ENCODE measurements around the gene SLC30A3. TPM values are rescaled to one million over a fixed set of nuclear protein-coding genes. Genes with fewer than 3 reads are reported as not detected.
A peak's percentile ranks its signal among the peaks of the same experiment; 100 is the strongest.

The SLC30A3 gene
- total and polyA plus RNA-seq, 2 of the 13 experiments (the other 11 are each of a cell fraction or from before 2014, with no cell fraction given), result 0.38 to 0.79 TPM

DNA sequence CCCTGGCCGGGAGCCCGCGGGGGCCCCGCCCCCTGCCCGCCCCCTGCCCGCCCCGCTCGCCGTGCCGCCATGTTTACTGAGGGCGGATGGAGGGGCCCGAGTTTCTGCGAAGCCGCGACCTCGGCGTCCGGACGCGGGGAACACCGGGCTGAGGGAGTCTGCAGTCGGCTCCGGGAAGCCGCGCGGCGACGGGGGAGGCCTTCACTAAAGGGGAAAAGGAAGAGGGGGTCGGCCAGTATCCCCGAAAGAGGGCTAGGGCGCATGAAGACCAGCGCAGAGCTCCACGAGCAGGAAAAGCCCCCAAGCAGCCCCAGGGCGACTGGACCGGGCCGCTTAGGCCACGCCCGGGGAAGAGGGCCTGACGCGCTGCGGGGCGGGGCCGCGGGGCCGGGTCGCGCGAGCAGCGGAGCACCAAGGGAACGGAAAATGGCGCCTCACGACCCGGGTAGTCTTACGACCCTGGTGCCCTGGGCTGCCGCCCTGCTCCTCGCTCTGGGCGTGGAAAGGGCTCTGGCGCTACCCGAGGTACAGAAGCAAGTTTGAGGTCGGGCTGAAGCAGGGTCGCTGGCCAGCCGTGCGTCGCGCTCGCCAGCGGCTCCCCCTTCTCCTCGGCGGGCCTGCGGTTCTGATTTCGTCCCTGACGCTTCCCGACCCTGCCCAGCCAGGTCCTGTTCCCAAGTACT, 50.8 kb downstream of the SLC30A3 start, which contains the start of the genes ATRAID and SLC5A6 (continued):
- TF ChIP-seq BHLHE40 (IDR thresholded peaks at IDR 0.05; ENCODE audit: low read length) (0 out of 2 replicates have a peak, but pooled peaks have one; percentile 33), EP300 (IDR thresholded peaks at IDR 0.05; ENCODE audit: low read depth in 2 of 2, low read length in 2 of 2) (peak in 1 of 2 experiments; percentile 11; a peak in 1 of 4 replicates), EP300 (CRISPR knock-in tag; IDR thresholded peaks at IDR 0.05; ENCODE audit: borderline replicate concordance) (no peak; the same call in none of the 2 replicates), MXD4 (CRISPR knock-in tag; IDR thresholded peaks at IDR 0.05) (no peak; the same call in 1 of the 2 replicates), KLF13 (CRISPR knock-in tag; IDR thresholded peaks at IDR 0.05) (peak; percentile 63; the same call in 1 of the 2 replicates), GMEB1 (CRISPR knock-in tag; IDR thresholded peaks at IDR 0.05; ENCODE audit: borderline replicate concordance) (peak; percentile 88), ZNF143 (CRISPR knock-in tag; IDR thresholded peaks at IDR 0.05) (peak; percentile 85), DBP (CRISPR knock-in tag; IDR thresholded peaks at IDR 0.05; ENCODE audit: not compliant biosample characterization) (peak; percentile 20), ZNF747 (CRISPR knock-in tag; IDR thresholded peaks at IDR 0.05; ENCODE audit: borderline replicate concordance) (peak; percentile 93), ZNF263 (CRISPR knock-in tag; IDR thresholded peaks at IDR 0.05) (peak; percentile 71; the same call in 1 of the 2 replicates), ZNF549 (CRISPR knock-in tag; IDR thresholded peaks at IDR 0.05) (no peak), MAZ (IDR thresholded peaks at IDR 0.05; ENCODE audit: borderline replicate concordance, low read depth, low read length) (peak; percentile 73), MAZ (CRISPR knock-in tag; IDR thresholded peaks at IDR 0.05; ENCODE audit: low read depth) (peak; percentile 95), ZSCAN30 (CRISPR knock-in tag; IDR thresholded peaks at IDR 0.05) (peak; percentile 71; the same call in 1 of the 2 replicates), NFKB2 (CRISPR knock-in tag; IDR thresholded peaks at IDR 0.05; ENCODE audit: borderline replicate concordance) (peak; percentile 93; the same call in 1 of the 2 replicates), ZC3H13 (CRISPR knock-in tag; IDR thresholded peaks at IDR 0.05) (peak; percentile 79), CAMTA2 (CRISPR knock-in tag; IDR thresholded peaks at IDR 0.05; ENCODE audit: borderline replicate concordance) (no peak; the same call in 1 of the 2 replicates), ZNF556 (CRISPR knock-in tag; IDR thresholded peaks at IDR 0.05; ENCODE audit: borderline replicate concordance) (no peak; the same call in 1 of the 2 replicates), ZNF569 (CRISPR knock-in tag; IDR thresholded peaks at IDR 0.05; ENCODE audit: borderline replicate concordance) (0 out of 2 replicates have a peak, but pooled peaks have one; percentile 84), SAP130 (CRISPR knock-in tag; IDR thresholded peaks at IDR 0.05; ENCODE audit: low read depth) (peak; percentile 79), NFYB (CRISPR knock-in tag; IDR thresholded peaks at IDR 0.05) (peak; percentile 53; the same call in 1 of the 2 replicates)
- TF ChIP-seq, protein P1, sequence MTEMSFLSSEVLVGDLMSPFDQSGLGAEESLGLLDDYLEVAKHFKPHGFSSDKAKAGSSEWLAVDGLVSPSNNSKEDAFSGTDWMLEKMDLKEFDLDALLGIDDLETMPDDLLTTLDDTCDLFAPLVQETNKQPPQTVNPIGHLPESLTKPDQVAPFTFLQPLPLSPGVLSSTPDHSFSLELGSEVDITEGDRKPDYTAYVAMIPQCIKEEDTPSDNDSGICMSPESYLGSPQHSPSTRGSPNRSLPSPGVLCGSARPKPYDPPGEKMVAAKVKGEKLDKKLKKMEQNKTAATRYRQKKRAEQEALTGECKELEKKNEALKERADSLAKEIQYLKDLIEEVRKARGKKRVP (CRISPR knock-in tag; IDR thresholded peaks at IDR 0.05), result peak in 1 of 2 experiments; percentile 41; a peak in 1 of 4 replicates
